ENCODE measurements around the gene COA3.
"Not testable (repeated sequence)": the region's sequence is repeated elsewhere in the genome, so short reads cannot be mapped to it uniquely, and the experiment has no call there.

- TF ChIP-seq CTCF (conservative IDR thresholded peaks at IDR 0.05 in 1 of 2, IDR thresholded peaks at IDR 0.05 in 1 of 2; ENCODE audit: low read depth in 1 of 2, low read length in 2 of 2); EZH2 (IDR thresholded peaks at IDR 0.05; ENCODE audit: low read length, missing control alignments): not testable (repeated sequence)
Observed at GRCh38 chr17:42769964-42770363, 28.5 kb downstream of the COA3 start.
